K562 treated with DMSO at 1 percent for 12 hours (cell line): ENCODE data around the gene MSMO1. TPM values are rescaled to one million over a fixed set of nuclear protein-coding genes. Genes with fewer than 3 reads are reported as not detected.

Experiments
- total RNA-seq: library from RNA; unstranded; fragments of 300-600 nt; gene quantifications from 2 replicates; pipeline ENCODE4 v1.2.3, GENCODE V29; 2022; ENCODE audit not compliant: insufficient read depth

Gene MSMO1
- 12.2 and 18.9 TPM in 2 replicates for total RNA-seq

GRCh38 chr4:165327211-165328100 lies at the start of gene MSMO1:
Gene MSMO1, plus strand, starts transcription at chr4:165327669. Its CDS starts 5,702 bp downstream, at chr4:165333371.

GRCh38 chr4:165378745-165379677 lies 51.5 kb downstream of the MSMO1 start, which contains the start of gene CPE:
Gene CPE, plus strand, starts transcription at chr4:165379008. Its CDS starts 214 bp downstream, at chr4:165379222.

Other genes starting within 250 kb of the MSMO1 start
- 5.7 and 7.2 TPM in 2 replicates for gene TMEM192, start 214.8 kb upstream of the MSMO1 start, total RNA-seq
- gene KLHL2, start 120.1 kb upstream of the MSMO1 start, total RNA-seq, result 4.1 and 9.5 TPM in 2 replicates
- gene CPE, start 51.3 kb downstream of the MSMO1 start, total RNA-seq, result not detected in 2 replicates